Chondrocyte (in vitro differentiated cells): ENCODE data around the gene FOXN3. TPM values are rescaled to one million over a fixed set of nuclear protein-coding genes. Genes with fewer than 3 reads are reported as not detected.

Source experiments
- DNase-seq: peaks from one replicate; pipeline ENCODE4 v3.0.0; 2021; ENCODE audit warnings: mixed read lengths, low spot score
- H3K27ac Mint-ChIP-seq: one replicate; pipeline ENCODE4 v1.8.0; 2021; ENCODE audit warnings: mild to moderate bottlenecking, moderate library complexity, mixed read lengths; ENCODE audit not compliant: unreplicated experiment
- H3K27me3 Mint-ChIP-seq: 2 replicates; pipeline ENCODE4 v1.8.0; 2021; ENCODE audit warnings: low read depth, mixed read lengths
- H3K36me3 Mint-ChIP-seq: 2 replicates; pipeline ENCODE4 v1.8.0; 2021; ENCODE audit warnings: low read depth, mixed read lengths
- H3K4me1 Mint-ChIP-seq: 2 replicates; pipeline ENCODE4 v1.8.0; 2021; ENCODE audit warnings: low read depth, mild to moderate bottlenecking, mixed read lengths
- H3K4me3 Mint-ChIP-seq: one replicate; pipeline ENCODE4 v1.8.0; 2021; ENCODE audit warnings: mild to moderate bottlenecking, moderate library complexity, mixed read lengths; ENCODE audit not compliant: unreplicated experiment
- H3K9me3 Mint-ChIP-seq: 2 replicates; pipeline ENCODE4 v1.8.0; 2021; ENCODE audit warnings: low read depth, mixed read lengths
- CTCF ChIP-seq: fragments of 200-600 bp; sonication (generic); IDR thresholded peaks from 2 replicates; pipeline ENCODE4 v1.5.0; 2021; ENCODE audit warnings: antibody characterized with exemption, mild to moderate bottlenecking, moderate library complexity
- total RNA-seq: library from RNA; stranded (reverse); gene quantifications from 3 replicates; pipeline ENCODE4 v1.2.1, GENCODE V29; 2021

FOXN3 gene
- total RNA-seq, 1 donor from 2014 or later = 161 TPM

GRCh38 chr14:89447182-89447944, 30.3 kb upstream of the FOXN3 start:
- Mint-ChIP-seq H3K4me3 (no peak overlapping the region), H3K27me3 (no peaks in the 10 kb centered on the region), H3K27ac (no peak overlapping the region), H3K9me3 (no peaks in the 10 kb centered on the region), H3K36me3 (no peaks in the 10 kb centered on the region), H3K4me1 (peaks cover 33% of the 10 kb centered on the region)
- no peak for TF ChIP-seq CTCF
- peak; percentile 5 for DNase-seq

GRCh38 chr14:89445273-89445973, 28.4 kb upstream of the FOXN3 start:
- Mint-ChIP-seq H3K9me3 (no peaks in the 10 kb centered on the region), H3K4me1 (peaks cover 37% of the 10 kb centered on the region), H3K27ac (peak overlapping the region; percentile 82), H3K36me3 (no peaks in the 10 kb centered on the region), H3K27me3 (no peaks in the 10 kb centered on the region), H3K4me3 (no peak overlapping the region)
- TF ChIP-seq CTCF = no peak
- DNase-seq = no peak

- no peaks in the 10 kb centered on the region for H3K27me3 Mint-ChIP-seq
- no peaks in the 10 kb centered on the region for H3K36me3 Mint-ChIP-seq
- H3K27ac Mint-ChIP-seq = peak overlapping the region; percentile 87
- peaks cover 37% of the 10 kb centered on the region for H3K4me1 Mint-ChIP-seq
- no peaks in the 10 kb centered on the region for H3K9me3 Mint-ChIP-seq
- no peak for TF ChIP-seq CTCF
- H3K4me3 Mint-ChIP-seq = no peak overlapping the region
- no peak for DNase-seq
These were observed 27.6 kb upstream of the FOXN3 start for GRCh38 chr14:89444516-89445125.

GRCh38 chr14:89444044-89444443, 27.0 kb upstream of the FOXN3 start:
- Mint-ChIP-seq H3K9me3 (no peaks in the 10 kb centered on the region), H3K4me1 (peaks cover 37% of the 10 kb centered on the region), H3K4me3 (peak overlapping the region; percentile 21)

More at GRCh38 chr14:89444044-89444443, 27.0 kb upstream of the FOXN3 start:
- Mint-ChIP-seq H3K36me3 (no peaks in the 10 kb centered on the region), H3K27ac (peak overlapping the region; percentile 87), H3K27me3 (no peaks in the 10 kb centered on the region)
- no peak for TF ChIP-seq CTCF
- DNase-seq = no peak
